ENCODE data around the gene LALBA. TPM values are rescaled to one million over a fixed set of nuclear protein-coding genes. Genes with fewer than 3 reads are reported as not detected.
"Not testable (repeated sequence)": the region's sequence is repeated elsewhere in the genome, so short reads cannot be mapped to it uniquely, and the experiment has no call there.

The LALBA gene
- total and polyA plus RNA-seq, 9 donors: not detected

DNA sequence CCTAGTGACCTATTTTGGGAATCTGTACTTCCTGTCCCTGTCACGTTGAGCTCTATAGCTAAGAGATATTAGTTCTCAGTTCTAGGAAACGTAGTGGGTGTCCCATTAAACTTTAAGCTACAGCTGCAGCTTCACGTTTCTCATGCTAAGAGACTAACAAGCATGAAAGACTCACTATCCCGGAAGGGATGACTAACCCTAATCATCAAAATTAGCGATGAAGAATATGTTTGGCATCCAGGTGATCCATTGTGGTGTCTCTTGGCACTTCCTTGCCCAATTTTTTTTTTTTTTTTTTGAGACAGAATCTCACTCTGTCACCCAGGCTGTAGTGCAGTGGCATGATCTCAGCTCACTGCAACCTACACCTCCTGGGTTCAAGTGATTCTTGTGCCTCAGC, 11.0 kb upstream of the LALBA start:
- 61 to 68% (median 61%) methylated on average over 5 of the region's 5 CpGs for WGBS, 3 donors
- no peaks in the 10 kb centered on the region for H3K27me3 ChIP-seq
- H3K9me3 ChIP-seq: no peaks in the 10 kb centered on the region
- no peaks in the 10 kb centered on the region for H3K36me3 ChIP-seq
- no peak for DNase-seq
- intact Hi-C loops (cut with DNase I): no loop called here
- no peaks in the 10 kb centered on the region for H3K4me1 ChIP-seq (ENCODE audit: insufficient read depth)
- no peak overlapping the region for H3K27ac ChIP-seq
- H3K4me3 ChIP-seq: no peak overlapping the region
- TF ChIP-seq, protein P1, sequence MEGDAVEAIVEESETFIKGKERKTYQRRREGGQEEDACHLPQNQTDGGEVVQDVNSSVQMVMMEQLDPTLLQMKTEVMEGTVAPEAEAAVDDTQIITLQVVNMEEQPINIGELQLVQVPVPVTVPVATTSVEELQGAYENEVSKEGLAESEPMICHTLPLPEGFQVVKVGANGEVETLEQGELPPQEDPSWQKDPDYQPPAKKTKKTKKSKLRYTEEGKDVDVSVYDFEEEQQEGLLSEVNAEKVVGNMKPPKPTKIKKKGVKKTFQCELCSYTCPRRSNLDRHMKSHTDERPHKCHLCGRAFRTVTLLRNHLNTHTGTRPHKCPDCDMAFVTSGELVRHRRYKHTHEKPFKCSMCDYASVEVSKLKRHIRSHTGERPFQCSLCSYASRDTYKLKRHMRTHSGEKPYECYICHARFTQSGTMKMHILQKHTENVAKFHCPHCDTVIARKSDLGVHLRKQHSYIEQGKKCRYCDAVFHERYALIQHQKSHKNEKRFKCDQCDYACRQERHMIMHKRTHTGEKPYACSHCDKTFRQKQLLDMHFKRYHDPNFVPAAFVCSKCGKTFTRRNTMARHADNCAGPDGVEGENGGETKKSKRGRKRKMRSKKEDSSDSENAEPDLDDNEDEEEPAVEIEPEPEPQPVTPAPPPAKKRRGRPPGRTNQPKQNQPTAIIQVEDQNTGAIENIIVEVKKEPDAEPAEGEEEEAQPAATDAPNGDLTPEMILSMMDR (IDR thresholded peaks at IDR 0.05): no peak
- TF ChIP-seq POLR2A (IDR thresholded peaks at IDR 0.05): no peak
- TF ChIP-seq EP300 (IDR thresholded peaks at IDR 0.05): no peak

DNA sequence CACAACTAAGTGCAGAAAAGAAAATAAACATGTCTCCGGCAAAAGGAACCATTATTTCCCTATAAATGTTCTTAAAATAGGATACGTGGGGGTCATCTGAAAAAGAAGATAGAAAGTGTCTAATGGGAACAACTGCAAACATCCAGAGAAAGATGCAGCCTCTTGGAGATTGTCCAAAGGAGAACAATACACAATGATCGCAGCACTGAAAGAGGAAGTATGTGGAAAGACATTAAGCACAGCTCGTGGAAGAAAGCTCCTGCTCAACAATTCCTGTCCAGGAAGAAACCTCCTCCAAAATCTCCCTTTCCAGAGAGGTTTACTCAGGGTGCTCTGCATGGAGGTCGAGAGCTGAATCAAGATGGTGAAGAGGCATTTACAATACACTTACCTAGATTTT, 2.5 kb upstream of the LALBA start:
- 16 to 29% (median 17%) methylated on average over 5 of the region's 5 CpGs for WGBS, 3 donors
- TF ChIP-seq, protein P1 (IDR thresholded peaks at IDR 0.05): no peak
- TF ChIP-seq EP300 (IDR thresholded peaks at IDR 0.05) (no peak), POLR2A (IDR thresholded peaks at IDR 0.05) (no peak)
- Histone ChIP-seq H3K4me3 (no peak overlapping the region), H3K27ac (no peak overlapping the region), H3K4me1 (ENCODE audit: insufficient read depth) (no peaks in the 10 kb centered on the region), H3K36me3 (no peaks in the 10 kb centered on the region), H3K27me3 (no peaks in the 10 kb centered on the region), H3K9me3 (no peaks in the 10 kb centered on the region)
- no peak for DNase-seq
- intact Hi-C loops (cut with DNase I): no loop called here

DNA sequence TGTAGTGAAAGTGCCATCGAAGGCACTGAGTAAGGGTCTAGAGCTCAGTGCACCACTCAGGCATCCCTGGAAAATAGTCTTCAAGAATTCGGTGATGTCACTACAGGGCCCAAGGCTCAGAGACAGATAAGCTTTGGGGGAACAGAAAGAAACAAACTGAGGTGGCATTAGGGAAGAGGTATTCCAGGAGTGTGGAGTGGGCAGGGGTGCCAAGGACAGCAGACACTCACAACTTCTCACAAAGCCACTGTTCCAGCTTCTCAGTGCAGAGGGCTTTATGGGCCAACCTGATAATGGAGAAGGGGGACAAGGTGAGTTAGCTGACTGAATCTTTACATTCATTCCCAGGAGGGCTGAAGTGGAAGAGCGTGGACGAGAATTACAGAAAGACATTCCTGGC, 2.1 kb downstream of the LALBA start:
- intact Hi-C loops (cut with DNase I): no loop called here
- no peak overlapping the region for H3K4me3 ChIP-seq
- no peak for DNase-seq
- no peaks in the 10 kb centered on the region for H3K36me3 ChIP-seq
- TF ChIP-seq POLR2A (IDR thresholded peaks at IDR 0.05) (no peak), EP300 (IDR thresholded peaks at IDR 0.05) (no peak)
- TF ChIP-seq, protein P1 (IDR thresholded peaks at IDR 0.05): no peak
- 87 to 90% (median 88%) methylated on average over 4 of the region's 4 CpGs for whole genome bisulfite sequencing, 3 donors
- no peak overlapping the region for H3K27ac ChIP-seq
- no peaks in the 10 kb centered on the region for H3K4me1 ChIP-seq (ENCODE audit: insufficient read depth)
- no peaks in the 10 kb centered on the region for H3K9me3 ChIP-seq
- H3K27me3 ChIP-seq: no peaks in the 10 kb centered on the region

DNA sequence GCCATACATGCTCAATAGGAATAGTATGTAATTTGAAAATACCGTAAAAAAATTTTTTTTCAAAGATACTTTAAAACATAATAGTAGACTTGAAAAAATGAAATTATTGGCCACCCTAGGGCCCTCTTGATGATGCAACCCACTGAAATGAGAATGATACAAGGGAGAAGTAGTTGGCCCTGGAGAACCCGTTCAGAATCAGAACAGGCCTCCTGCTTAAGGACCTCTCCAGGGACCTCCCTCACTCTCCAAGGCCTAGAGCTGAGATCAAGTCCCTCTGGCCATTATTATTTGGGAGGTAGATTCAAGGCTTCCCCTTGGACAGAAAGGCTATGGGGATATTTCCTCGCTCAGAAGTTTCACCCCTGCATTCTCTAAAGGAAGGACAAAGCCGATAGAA, 11.9 kb downstream of the LALBA start:
- no peaks in the 10 kb centered on the region for H3K36me3 ChIP-seq
- H3K4me1 ChIP-seq (ENCODE audit: insufficient read depth): no peaks in the 10 kb centered on the region
- intact Hi-C loops (cut with DNase I): no loop called here
- no peak overlapping the region for H3K27ac ChIP-seq
- TF ChIP-seq, protein P1 (IDR thresholded peaks at IDR 0.05): no peak
- TF ChIP-seq POLR2A (IDR thresholded peaks at IDR 0.05): no peak
- TF ChIP-seq EP300 (IDR thresholded peaks at IDR 0.05): no peak
- H3K9me3 ChIP-seq: no peaks in the 10 kb centered on the region
- no peak for DNase-seq
- H3K4me3 ChIP-seq: no peak overlapping the region
- no peaks in the 10 kb centered on the region for H3K27me3 ChIP-seq
- WGBS, 3 donors: 94 to 95% (median 94%) methylated on average over 4 of the region's 4 CpGs

DNA sequence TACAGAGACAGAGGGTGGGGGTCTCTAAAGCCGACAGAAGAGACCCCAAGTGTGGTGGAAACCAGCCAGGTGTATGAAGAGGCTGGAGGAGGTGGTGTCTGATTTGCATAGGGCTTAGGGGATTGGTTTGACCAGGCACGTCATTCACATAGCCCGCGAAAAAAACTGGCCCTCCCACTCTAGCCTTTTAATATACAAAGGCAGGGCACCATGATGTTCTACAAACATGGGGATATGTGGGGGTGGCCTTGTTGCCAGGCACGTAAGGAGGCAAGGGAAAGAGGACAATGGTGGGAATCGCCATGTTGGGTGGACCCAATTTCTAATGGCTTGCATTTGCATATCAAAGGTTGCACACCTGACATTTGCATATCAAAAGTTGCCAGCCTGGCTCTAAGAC, 13.2 kb downstream of the LALBA start:
- no peak for DNase-seq
- intact Hi-C loops (cut with DNase I): no loop called here
- TF ChIP-seq EP300 (IDR thresholded peaks at IDR 0.05) (no peak), POLR2A (IDR thresholded peaks at IDR 0.05) (no peak)
- TF ChIP-seq, protein P1 (IDR thresholded peaks at IDR 0.05): no peak

DNA sequence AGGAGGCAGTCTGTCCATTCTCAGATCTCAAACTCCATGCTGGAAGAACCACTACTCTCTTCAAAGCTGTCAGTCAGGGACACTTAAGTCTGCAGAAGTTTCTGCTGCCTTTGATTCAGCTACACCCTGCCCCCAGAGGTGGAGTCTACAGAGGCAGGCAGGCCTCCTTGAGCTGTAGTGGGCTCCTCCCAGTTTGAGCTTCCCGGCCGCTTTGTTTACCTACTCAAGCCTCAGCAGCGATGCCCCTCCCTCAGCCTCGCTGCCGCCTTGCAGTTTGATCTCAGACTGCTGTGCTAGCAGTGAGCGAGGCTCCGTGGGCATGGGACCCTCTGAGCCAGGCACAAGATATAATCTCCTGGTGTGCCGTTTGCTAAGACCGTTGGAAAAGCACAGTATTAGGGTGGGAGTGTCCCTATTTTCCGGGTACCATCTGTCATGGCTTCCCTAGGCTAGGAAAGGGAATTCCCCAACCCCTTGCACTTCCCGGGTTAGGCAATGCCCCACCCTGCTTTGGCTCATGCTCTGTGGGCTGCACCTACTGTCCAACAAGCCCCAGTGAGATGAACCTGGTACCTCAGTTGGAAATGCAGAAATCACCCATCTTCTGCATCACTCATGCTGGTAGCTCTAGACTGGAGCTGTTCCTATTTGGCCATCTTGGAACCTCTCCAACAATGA, 16.0 kb downstream of the LALBA start:
- H3K9me3 ChIP-seq; H3K27ac ChIP-seq; intact Hi-C loops (cut with DNase I); H3K4me3 ChIP-seq; H3K36me3 ChIP-seq; H3K27me3 ChIP-seq; H3K4me1 ChIP-seq (ENCODE audit: insufficient read depth); DNase-seq: not testable (repeated sequence)
- 80 to 84% (median 80%) methylated on average over 11 of the region's 11 CpGs for WGBS, 3 donors

More for the DNA sequence above, 13.2 kb downstream of the LALBA start:
- no peak overlapping the region for H3K27ac ChIP-seq
- WGBS, 3 donors: 75 to 78% (median 75%) methylated on average over 6 of the region's 6 CpGs
- no peaks in the 10 kb centered on the region for H3K9me3 ChIP-seq
- no peak overlapping the region for H3K4me3 ChIP-seq
- H3K36me3 ChIP-seq: no peaks in the 10 kb centered on the region
- H3K4me1 ChIP-seq (ENCODE audit: insufficient read depth): no peaks in the 10 kb centered on the region
- H3K27me3 ChIP-seq: no peaks in the 10 kb centered on the region

DNA sequence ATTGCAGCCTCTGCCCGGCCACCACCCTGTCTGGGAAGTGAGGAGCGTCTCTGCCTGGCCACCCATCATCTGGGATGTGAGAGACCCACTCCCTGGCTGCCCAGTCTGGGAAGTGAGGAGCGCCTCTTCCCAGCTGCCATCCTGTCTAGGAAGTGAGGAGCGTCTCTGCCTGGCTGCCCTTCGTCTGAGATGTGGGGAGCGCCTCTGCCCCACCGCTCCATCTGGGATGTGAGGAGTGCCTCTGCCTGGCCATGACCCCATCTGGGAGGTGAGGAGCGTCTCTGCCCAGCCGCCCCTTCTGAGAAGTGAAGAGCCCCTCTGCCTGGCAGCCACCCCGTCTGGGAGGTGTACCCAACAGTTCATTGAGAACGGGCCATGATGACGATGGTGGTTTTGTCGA, 18.2 kb downstream of the LALBA start:
- intact Hi-C loops (cut with DNase I); H3K36me3 ChIP-seq: not testable (repeated sequence)
- WGBS, 3 donors: 87 to 94% (median 91%) methylated on average over 13 of the region's 13 CpGs

More for the DNA sequence above, 18.2 kb downstream of the LALBA start:
- not testable (repeated sequence) for DNase-seq; H3K4me1 ChIP-seq (ENCODE audit: insufficient read depth); H3K4me3 ChIP-seq; H3K27ac ChIP-seq; H3K27me3 ChIP-seq; H3K9me3 ChIP-seq
